GM21786 (cell line): Measurements from ENCODE around the gene TMEM44.
"Not testable (repeated sequence)": the region's sequence is repeated elsewhere in the genome, so short reads cannot be mapped to it uniquely, and the experiment has no call there.

ENCODE experiments used
- ATAC-seq: cut with Tn5 transposase; IDR thresholded peaks from one replicate; pipeline ENCODE4 v1.9.1; 2021; ENCODE audit not compliant: unreplicated experiment

TMEM44 gene

GRCh38 chr3:194642769-194643168, 9.6 kb upstream of the TMEM44 start:
- no peak for ATAC-seq

GRCh38 chr3:194640829-194641228, 7.6 kb upstream of the TMEM44 start:
- ATAC-seq: no peak

GRCh38 chr3:194638991-194639605, 5.9 kb upstream of the TMEM44 start:
- ATAC-seq: no peak

GRCh38 chr3:194637541-194638400, 4.6 kb upstream of the TMEM44 start:
- ATAC-seq: no peak

- ATAC-seq: no peak
Observed at GRCh38 chr3:194637066-194637465, 3.8 kb upstream of the TMEM44 start.

GRCh38 chr3:194632809-194633348, 340 bp downstream of the TMEM44 start:
- ATAC-seq: peak; percentile 44

- ATAC-seq: no peak
Observed at GRCh38 chr3:194632226-194632808, 902 bp downstream of the TMEM44 start.

GRCh38 chr3:194631696-194632095, 1.5 kb downstream of the TMEM44 start:
- no peak for ATAC-seq

- not testable (repeated sequence) for ATAC-seq
Observed at GRCh38 chr3:194630681-194631080, 2.5 kb downstream of the TMEM44 start.

GRCh38 chr3:194624956-194625355, 8.3 kb downstream of the TMEM44 start:
- ATAC-seq: no peak

- no peak for ATAC-seq
Observed at GRCh38 chr3:194623449-194624290, 9.5 kb downstream of the TMEM44 start.

GRCh38 chr3:194622621-194623340, 10.4 kb downstream of the TMEM44 start:
- no peak for ATAC-seq

GRCh38 chr3:194621947-194622346, 11.3 kb downstream of the TMEM44 start:
- no peak for ATAC-seq

GRCh38 chr3:194620196-194620595, 13.0 kb downstream of the TMEM44 start:
- no peak for ATAC-seq

- no peak for ATAC-seq
Observed at GRCh38 chr3:194619741-194620140, 13.5 kb downstream of the TMEM44 start.

- ATAC-seq: no peak
Observed at GRCh38 chr3:194618858-194619608, 14.2 kb downstream of the TMEM44 start.

GRCh38 chr3:194617827-194618226, 15.4 kb downstream of the TMEM44 start:
- no peak for ATAC-seq

GRCh38 chr3:194617143-194617671, 16.0 kb downstream of the TMEM44 start:
- no peak for ATAC-seq

GRCh38 chr3:194615226-194615625, 18.0 kb downstream of the TMEM44 start:
- no peak for ATAC-seq
